Stimulated activated CD4-positive, alpha-beta T cell treated with anti-CD3 and anti-CD28 coated beads, TNF-alpha, amount 100 ng/mL, for 1 hour (primary cell): ENCODE data around the gene FHL2.
"Not testable (repeated sequence)": the region's sequence is repeated elsewhere in the genome, so short reads cannot be mapped to it uniquely, and the experiment has no call there.

Experiments
- DNase-seq, 3 donors: peaks; one replicate each; pipeline ENCODE4 v3.0.0-alpha.2; 2020; ENCODE audit warnings: low read depth in 3 of 3, low spot score in 1 of 3

FHL2 gene, protein sequence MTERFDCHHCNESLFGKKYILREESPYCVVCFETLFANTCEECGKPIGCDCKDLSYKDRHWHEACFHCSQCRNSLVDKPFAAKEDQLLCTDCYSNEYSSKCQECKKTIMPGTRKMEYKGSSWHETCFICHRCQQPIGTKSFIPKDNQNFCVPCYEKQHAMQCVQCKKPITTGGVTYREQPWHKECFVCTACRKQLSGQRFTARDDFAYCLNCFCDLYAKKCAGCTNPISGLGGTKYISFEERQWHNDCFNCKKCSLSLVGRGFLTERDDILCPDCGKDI

DNA sequence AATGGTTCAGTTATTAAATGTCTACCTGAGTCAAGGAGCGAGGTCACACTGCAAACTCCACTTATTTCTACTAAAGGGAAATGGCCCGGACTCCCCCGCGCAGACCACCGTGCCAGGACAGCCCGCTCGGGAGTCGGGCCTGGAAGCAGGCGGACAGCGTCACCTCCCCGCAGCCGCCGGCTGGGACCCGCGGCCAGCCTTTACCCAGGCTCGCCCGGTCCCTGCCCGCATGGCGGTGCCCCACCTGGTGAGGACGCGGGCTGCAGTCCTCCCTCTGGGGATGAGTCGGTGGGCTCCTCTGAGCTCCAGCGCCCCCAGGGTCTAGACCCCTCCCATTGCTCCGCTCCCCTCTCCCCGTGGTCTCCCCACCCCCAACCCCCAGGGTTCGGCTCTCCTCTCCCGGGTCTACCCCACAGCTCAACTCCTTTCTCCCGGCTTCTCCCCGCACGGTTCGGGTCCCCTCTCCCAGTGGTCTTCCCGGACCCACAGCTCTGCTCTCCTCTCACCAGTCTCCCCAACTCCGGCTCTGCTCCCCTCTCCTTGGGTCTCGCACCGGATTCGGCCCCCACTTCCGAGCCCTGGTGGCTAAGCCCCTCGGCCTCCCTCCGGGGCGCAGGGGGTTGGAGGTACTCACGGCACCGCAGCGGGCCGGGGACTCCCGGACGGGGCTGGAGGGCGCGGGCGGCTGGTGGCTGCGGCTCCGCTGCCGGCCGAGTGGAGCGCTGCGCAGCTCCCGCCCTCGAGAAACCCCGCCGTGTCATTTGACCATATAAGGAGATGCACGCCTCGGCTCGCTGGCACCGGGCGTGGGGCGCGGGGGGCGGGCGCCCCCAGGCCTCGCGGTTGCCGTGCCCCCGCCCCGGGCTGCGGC, at the start of gene FHL2:
Gene FHL2 (minus strand): TSS at position 716 of the 871 bp plus-strand sequence. CDS start 12,535 bp downstream, outside the sequence.
- DNase-seq = peak; percentile 9 to 52 (median 33)

DNA sequence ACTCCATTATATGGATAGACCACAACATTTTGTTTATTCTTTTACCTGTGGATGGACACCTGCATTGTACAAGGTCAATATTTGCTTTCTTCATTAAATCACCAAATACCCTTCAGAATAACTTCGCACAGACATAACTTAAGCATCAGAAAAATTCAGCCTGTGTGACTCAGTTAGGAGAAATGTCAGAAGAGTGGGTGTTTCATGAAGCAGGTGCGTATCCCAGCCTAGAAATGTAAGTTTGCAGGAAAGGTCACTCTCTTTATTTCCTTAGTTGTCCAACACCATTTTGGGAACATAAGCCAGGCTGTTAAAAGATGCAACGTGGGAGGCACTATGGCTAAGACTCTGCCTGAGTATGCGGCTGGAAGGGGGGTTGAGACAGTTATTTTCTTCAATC, 48.6 kb upstream of the FHL2 start:
- no peak for DNase-seq

DNA sequence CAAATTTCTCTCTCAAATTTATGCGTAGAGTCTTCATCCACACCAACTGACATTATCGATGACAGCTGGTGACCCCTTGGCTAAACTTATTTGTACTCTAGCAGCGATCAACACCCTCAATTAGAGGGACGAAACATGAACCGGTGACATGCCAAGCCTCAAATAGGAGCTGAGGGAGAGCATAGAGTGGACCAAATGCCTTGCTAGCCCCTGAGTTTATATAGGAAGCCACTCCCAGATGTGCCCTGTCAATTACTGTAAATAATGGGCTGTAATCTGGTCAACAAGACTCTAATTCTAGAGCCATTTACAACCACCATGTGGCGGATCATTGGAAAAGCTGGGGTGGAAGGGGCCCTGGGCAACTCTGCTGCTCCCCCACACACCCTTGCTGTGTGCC, 47.6 kb upstream of the FHL2 start:
- DNase-seq = no peak

DNA sequence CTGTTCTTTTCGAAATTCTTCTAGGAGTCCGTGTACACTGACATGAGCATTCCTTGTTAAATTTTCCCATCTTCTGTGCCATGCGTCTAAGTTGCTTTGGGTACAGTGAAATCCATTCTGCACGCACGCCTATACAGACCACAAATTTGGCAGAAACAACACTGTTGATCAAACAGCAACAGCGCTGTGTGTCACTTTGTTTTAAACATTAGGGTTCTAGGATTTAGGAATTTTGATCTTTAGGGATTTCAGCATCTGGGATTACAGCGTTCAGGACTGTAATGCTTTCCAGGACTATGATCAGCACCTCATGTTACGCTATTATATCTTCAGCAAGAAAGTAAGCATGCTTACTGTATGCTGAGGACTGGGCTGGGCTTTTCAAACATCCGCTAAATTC, 47.1 kb upstream of the FHL2 start:
- no peak for DNase-seq

DNA sequence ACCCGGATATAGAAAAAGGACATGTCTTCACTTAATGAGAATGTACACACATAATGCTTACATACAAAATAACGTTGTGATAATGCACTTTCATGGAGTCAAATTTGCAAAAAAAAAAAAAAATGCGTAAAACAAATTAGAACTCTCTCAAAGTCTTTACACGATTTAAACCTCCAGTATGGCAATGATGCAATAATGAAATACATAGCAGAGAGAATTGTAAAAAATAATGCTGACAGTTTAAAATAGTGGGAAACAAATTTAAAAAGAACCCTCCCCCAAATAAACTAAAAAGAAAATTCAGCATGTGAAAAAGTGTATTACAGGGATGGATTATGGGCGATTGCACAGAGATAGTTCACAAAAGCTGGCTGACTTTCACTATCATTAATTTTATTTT, 46.6 kb upstream of the FHL2 start:
- no peak for DNase-seq

DNA sequence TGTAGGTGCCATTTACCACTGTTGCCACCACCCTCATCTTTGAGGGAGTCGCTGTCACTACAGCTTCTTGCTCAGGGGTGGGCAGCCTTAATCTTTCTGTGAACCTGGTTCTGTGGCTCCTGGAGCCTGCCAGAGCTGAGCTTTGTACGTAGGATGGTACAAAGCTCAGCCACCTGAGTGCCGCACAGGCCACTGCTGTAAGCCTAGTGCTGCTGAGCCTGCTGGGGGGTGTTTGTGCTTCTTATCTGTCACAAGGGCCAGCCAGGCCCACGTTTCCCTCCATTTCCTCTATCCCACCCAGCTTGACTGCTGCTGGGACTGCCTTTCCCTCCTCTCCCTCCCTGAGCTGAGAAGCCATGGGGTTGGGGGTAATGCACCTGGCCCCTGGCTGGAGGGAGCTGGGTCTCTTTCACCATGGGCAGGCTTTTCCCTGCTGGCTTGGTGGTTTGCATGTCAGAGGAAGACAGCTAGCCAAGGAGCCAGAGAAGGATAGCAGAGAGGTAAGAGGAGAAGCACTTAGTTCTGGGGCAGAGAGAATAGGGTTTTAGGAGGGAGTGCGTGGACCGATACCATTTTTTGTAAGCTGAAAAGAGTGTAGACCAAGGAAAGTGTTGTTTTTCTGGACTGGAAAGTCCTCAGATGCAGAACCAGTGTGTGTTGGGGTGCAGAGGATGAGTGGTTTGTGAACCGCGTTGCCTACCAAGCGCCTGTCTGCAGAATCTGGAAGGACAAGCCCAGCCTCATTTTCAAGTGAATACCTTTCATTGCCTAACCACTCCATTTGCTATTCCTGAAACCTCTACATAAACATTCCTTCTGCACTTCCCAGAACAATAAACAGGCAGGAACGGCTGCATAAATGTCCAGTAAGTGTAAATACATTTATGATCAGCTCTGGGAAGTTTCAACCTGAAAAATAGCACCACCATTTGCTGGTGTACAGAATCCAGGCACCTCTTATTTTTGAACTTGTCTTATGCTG, 45.1 kb upstream of the FHL2 start:
- DNase-seq = no peak

DNA sequence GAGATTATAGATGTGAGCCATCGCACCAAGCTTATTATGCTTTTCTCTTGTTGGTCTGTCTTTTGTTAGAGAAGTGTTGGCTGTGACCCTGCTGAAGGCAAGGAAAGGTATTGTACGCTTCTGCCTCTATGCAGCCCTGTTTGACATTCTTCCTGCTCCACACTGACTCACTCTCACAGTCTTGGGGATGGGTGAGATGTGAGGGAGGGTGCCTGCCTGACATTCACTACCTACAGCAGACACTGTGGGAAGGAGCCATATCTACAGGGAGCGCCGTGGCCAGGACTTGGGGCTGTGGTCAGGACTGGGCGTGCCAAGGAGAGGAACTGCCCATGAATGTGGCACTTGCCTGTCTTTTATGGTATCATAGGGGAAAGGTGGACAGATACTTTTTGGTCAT, 43.9 kb upstream of the FHL2 start:
- no peak for DNase-seq

DNA sequence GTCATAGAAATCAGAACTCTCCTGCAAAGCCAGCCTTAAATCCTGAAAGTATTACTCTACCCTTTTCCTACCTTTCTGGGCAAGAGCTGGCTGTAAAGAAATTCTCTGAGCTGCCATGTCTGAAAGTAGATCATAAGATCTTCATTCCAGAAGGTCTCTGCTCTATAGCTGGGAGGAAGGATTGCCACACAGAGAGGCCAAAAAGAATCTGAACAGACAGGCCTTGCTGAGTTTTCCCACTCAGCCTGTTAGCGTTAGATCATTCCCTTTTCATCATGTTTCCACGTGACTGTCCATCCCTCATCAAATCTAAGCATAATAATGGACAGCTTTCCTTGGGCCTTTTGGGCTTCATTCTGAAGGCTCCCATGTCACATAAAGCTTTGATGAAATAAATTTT, 43.2 kb upstream of the FHL2 start:
- DNase-seq = no peak

DNA sequence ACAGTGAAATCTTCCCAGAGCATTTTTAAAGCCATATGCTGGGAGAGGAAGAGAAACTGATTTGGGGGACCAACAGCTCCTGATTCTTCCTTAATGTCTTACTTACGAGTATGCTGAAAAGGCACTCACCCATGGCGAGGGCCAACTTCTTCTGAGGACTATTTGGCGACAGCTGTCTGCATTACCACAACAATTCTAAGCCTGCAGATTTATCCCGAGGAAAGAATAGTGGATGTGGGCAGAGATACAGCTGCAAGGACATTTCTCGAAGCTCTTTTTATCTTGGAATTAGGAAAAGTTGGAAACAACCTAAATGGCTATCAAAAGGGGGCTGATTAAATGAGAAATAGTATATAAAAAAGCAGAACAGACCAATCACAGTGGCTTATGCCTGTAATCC, 40.3 kb upstream of the FHL2 start:
- DNase-seq = no peak

DNA sequence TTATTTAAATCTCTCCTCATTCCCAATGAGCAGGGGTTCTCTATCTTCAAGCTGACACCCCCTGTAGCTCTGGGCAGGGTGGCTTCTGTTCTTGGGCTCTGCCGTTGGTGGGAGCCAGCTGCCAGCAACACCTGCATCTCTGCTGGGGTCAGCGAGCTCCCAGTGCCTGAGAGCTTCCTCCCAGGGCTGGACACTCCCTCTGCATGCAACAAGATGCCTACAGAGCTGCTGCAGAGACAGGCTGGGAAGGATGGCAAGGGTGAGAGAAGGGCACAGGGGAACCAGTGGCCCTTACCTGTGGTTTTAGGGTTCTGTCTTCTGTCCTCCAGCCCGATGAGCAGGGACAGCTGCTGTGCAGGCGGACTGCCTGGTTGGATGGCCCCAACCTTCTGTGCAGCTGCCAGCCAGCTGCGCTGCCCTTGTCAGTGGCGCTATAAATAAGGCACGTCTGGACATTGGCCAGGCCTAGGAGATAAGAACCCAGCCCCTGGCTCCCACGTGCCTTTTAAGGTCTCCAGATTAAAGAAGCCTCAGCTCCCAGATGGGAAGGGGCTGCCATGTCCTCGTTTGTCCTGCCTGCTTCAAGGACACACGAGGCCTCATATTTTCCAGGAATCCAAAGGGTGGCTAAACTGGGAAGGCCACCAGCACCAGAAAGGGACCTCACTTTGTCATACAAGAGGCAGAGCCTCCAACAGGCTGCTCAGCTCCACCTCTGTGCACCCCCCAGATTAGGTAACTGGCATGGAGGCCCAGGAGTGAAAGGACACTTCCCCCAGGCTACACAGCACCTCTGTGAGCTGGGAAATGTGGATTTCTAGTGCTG, 39.5 kb upstream of the FHL2 start:
- DNase-seq = no peak

DNA sequence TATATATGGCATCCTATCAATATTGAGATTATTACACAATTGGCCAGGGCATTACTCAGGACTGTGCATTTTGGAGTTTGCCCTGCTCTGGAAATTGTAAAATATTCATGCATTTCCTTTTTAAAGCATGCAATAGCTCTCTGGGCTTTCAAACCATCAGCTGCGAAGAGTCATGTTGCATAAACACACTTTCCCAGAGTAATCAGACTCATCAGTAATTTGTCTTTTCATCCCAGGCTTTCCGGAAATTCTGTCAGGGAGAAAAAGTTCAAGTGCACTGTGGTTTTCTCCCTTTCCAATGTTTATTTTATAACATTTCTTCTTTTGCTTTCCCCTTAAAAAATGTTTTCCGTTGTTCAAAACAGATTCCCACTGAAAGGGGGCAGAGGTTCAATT, 38.9 kb upstream of the FHL2 start:
- DNase-seq = no peak

DNA sequence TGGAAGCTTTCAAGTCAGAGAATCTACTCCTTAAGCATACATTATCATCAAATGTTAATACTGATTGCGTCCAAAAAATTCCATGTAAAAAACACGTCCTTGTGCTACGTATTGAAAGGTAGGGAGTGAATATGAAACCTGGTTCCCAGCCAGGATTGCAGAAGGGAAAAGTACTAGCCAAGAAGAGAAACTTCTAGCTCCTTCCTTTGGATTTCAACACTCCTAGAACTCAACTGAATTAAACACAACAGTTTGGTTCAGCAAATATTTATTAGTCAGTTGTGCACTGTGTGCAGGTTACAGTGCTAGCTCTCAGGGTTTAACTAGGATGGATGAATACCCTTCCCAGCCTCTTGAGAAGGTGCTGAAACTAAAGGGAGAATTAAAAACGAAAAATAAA, 33.9 kb upstream of the FHL2 start:
- DNase-seq = no peak

DNA sequence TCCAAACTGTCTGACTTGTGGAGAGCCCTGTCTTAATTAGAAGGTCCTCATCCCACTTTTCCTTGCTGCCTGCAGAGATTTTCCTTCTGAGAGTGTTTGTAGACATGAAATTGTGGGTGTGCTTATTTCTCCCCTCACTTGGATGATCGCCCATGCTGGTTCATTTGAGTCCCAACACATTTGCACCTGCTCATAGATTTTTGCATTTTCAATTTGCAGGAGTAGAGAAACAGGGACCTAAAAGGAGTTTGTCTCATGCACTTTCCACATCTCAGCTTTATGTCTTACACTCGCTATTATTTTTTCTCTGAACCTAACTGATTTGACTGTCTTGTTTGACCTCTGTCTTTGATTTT, 33.2 kb upstream of the FHL2 start:
- no peak for DNase-seq

DNA sequence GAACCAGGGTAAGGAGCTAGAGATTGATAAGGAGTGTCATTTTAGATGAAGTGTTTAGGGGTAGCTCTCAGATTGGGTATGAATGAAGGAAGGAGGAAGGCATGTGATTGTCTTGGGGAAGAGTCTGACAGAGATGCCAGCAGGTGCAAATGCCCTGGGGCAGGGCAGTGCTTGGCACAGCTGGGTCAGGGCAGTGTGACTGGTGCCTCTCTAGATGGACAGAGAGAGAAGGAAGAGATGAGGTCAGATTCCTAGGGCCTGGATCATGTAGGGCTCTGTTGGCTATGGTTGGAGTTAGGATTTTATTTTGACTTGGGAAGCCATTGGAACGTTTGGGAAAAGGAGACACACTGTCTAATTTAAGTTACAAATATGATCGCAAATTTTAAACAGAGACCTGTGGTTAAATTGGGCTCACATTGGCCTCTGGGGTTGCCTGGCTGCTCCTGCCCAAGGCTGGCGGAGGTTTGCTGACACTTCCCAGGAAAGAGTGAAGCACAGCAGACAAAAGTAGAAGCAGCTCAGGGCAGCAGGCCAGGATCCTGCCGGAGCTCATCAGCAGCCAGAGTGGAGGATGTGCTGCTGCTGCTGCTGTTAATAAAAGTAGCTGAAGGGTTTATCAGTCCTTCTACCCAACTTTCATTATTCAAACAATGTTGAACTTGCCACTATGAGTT, 32.7 kb upstream of the FHL2 start:
- no peak for DNase-seq

DNA sequence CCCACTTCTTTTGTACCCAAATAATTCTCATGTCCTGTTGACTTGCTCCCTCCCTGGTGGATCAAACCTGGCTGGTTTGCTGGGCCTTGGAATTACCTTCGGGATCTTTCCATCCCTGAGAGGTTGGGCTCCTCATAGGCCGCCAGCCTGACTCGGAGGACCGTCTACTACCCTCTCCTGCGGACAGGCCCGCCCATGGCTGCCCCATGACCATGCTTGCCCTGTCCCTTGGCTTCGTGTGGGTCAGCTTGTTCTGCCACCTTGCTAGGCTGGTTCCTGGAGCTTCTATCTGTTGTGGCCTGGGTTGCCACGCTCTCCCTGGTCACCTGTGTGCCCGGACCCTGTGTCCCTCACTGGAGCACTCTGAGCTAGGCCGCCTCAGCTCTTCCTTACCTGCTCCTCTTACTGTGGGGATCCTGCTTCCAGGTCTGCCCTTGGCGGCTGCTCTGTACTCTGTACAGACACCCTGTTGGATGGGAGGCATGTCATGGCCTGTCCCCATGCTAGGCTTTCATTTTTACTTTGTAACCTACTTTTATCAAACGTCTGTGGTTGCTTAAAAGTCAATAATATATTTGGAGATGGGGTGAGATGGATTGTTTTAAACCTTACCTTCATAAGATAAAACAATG, 29.7 kb upstream of the FHL2 start:
- DNase-seq = no peak

DNA sequence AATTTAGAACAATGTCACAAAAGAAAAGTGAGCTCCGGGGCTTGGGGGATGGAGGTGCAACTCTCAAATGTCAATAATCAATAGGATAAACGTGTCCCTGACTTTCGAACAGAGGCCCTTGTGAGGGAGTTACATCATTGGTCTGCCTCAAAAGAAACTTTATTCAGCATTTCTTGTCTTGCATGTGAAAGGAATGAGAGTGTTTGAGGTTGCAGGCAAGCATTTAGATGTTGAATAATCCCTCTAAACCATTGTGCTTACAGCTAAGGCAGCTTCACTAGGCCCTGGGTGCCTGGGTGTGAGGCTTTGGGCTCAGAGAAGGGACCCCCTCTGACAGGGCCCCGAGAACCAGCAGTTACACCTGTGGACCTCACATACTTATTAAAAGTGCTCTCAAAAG, 28.6 kb upstream of the FHL2 start:
- DNase-seq = no peak

DNA sequence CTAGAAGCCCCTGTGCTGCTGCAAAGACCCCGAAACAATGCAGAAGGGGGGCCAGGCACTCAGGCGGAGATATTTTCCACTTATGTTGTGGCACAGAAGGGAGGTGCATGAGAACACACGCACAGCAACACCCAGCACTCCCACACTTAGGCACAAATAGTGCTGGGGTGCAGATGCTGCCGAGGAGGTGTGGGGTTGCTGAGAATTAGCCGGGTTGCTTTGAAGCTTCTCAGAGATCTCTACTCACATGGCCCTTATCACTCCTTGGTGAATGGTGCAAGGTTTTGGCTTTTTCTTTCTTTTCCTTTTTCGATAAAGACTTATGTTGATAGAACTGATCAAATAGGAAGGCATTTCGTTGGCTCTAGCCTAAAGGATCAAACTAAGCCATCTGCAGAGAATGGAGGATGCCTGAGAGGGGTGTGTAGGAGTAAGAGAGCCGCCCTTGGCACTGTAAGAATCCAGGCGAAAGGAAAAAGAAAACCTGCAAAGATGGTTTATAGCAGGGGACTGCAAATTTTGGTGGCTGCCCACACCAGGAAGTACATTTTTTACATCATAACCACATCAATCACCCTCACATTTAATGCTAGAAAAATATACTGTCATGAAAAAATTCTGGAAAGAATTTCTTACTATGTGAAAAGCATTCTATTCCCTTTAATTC, 27.9 kb upstream of the FHL2 start:
- no peak for DNase-seq

DNA sequence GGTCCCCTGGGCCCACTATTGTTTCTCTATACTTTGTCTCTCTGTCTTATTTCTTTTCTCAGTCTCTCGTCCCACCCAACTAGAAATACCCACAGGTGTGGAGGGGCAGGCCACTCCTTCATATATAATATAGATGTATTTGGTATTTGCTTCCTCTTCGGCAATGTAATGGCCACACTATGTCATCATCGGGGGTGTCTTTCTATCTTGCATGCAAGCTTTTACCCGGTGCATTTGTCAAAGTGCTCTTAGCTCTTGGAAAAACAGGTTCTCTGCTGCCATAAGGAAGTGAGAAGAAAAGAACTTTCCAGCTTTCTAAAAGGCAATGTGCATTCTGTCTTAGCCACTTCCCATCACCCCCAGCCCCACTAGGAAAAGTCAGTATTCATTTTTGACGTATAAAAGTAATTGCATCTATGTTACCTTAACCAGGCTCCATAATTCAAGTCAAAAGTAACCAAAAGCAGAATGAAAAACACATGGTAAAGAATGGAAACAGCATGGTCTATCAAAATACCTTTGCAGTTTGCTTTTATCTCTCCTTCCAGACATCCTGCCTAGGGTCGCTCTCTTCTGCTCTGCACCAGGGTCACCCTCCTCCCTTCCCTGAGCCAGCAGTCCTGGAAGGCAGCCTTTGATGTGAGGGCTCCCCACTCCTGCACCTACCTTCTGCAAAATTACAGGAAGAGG, 27.2 kb upstream of the FHL2 start:
- DNase-seq = no peak

DNA sequence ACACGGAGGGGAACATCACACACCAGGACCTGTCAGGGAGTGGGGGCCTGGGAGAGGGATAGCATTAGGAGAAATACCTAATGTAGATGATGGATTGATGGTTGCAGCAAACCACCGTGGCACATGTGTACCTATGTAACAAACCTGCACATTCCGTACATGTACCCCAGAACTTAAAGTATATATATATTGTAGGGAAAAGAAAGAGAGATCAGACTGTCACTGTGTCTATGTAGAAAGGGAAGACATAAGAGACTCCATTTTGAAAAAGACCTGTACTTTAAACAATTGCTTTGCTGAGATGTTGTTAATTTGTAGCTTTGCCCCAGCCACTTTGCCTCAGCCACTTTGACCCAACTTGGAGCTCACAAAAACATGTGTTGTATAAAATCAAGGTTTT, 26.0 kb upstream of the FHL2 start:
- not testable (repeated sequence) for DNase-seq
